ENCODE results near the gene KPNA5.
A peak's percentile ranks its signal among the peaks of the same experiment; 100 is the strongest.

KPNA5 gene

DNA sequence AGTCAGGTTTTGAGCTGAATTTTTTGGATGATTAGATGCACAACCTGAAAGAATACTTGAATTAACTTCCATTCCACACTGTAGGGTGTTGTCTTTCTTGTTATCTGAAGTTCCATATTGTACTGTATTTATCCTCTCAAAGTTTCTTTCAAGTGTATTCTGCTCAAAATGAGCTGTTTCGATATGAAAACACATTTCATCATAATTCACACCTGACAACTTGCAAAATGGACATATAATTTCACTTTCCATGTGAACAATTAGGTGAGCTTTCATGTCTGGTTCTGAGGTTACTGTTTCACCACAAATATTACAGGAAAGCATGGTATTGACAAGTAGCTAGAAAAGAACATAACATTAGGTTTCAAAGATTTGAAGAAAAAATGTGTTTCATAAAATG, 14.1 kb upstream of the KPNA5 start:
- peak overlapping the region; percentile 26 for H3K27ac ChIP-seq
- H3K4me1 ChIP-seq (ENCODE audit: control insufficient read depth in 1 of 2, insufficient read depth in 1 of 2, low read depth in 1 of 2, low read length in 1 of 2) = peaks cover 33 to 39% of the 10 kb centered on the region in 2 experiments
- no peaks in the 10 kb centered on the region for H3K27me3 ChIP-seq
- TF ChIP-seq, protein P1, sequence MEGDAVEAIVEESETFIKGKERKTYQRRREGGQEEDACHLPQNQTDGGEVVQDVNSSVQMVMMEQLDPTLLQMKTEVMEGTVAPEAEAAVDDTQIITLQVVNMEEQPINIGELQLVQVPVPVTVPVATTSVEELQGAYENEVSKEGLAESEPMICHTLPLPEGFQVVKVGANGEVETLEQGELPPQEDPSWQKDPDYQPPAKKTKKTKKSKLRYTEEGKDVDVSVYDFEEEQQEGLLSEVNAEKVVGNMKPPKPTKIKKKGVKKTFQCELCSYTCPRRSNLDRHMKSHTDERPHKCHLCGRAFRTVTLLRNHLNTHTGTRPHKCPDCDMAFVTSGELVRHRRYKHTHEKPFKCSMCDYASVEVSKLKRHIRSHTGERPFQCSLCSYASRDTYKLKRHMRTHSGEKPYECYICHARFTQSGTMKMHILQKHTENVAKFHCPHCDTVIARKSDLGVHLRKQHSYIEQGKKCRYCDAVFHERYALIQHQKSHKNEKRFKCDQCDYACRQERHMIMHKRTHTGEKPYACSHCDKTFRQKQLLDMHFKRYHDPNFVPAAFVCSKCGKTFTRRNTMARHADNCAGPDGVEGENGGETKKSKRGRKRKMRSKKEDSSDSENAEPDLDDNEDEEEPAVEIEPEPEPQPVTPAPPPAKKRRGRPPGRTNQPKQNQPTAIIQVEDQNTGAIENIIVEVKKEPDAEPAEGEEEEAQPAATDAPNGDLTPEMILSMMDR (IDR thresholded peaks at IDR 0.05) = no peak
- H3K36me3 ChIP-seq = no peaks in the 10 kb centered on the region
- no peaks in the 10 kb centered on the region for H3K9me3 ChIP-seq
- no peak overlapping the region for H3K4me3 ChIP-seq (ENCODE audit: low read depth in 1 of 2, low read length in 1 of 2)

DNA sequence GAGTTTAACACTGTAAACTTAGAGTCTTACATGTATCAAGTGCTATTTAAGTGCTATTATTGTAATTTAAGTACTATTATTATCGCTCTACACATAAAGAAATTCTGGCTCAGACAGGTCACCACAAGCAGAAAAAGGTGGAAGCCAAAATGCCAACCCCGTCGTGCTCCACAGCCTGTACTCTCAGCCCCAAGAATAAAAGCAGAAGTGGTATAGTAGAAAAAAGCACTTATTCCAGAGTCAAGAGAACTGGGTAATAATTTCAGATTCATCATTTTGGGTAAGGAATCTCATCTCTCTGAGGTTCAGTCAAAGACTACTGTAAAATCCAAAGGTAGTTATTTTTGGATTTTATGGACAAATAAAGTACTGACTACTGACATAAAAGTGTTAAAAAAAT, 13.4 kb upstream of the KPNA5 start:
- Histone ChIP-seq H3K4me3 (ENCODE audit: low read depth in 1 of 2, low read length in 1 of 2) (peak overlapping the region; percentile 69 to 78), H3K4me1 (ENCODE audit: control insufficient read depth in 1 of 2, insufficient read depth in 1 of 2, low read depth in 1 of 2, low read length in 1 of 2) (peaks cover 33 to 35% of the 10 kb centered on the region in 2 experiments), H3K9me3 (no peaks in the 10 kb centered on the region), H3K27ac (peak overlapping the region; percentile 85), H3K27me3 (peaks cover 3% of the 10 kb centered on the region), H3K36me3 (no peaks in the 10 kb centered on the region)
- TF ChIP-seq, protein P1 (IDR thresholded peaks at IDR 0.05) = no peak

DNA sequence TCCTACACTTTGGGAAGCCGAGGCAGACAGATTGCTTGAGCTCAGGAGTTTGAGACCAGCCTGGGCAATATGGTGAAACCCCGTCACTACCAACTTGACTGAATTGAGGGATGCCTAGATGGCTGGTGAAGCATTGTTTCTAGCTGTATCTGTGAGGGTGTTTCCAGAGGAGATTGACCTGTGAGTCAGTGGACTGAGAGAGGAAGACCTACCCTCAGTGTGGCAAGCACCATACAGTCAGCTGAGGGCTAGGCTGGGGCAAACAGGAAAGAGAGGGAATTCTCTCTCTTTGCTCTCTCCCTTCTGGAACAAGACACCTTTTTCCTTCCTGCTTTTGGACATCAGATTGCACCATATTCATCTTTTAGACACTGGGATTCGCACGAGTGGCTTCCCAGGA, 8.7 kb upstream of the KPNA5 start:
- Histone ChIP-seq H3K9me3 (no peaks in the 10 kb centered on the region), H3K36me3 (no peaks in the 10 kb centered on the region)
- TF ChIP-seq, protein P1 (IDR thresholded peaks at IDR 0.05) = no peak

DNA sequence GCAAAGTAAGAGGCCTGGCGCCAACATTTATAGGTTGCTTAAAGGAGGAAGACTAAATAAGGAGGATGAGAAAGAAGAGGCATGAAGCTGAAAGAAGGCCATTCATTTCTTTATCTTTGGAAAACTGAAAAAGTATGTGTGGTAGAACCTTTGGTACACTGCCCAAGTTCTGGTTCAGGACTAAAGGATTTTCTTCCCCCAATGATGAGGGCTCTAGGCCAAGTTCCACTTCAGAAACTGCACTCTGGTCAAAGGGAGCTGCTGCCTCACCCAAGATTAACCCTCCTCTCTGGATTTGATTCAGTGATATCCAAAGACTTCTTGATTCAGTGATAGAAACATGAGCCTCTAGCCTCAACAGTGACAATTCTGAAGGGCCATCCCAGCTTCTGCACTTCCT, 5.0 kb upstream of the KPNA5 start:
- Histone ChIP-seq H3K4me1 (ENCODE audit: control insufficient read depth in 1 of 2, insufficient read depth in 1 of 2, low read depth in 1 of 2, low read length in 1 of 2) (peaks cover 17 to 22% of the 10 kb centered on the region in 2 experiments), H3K36me3 (no peaks in the 10 kb centered on the region), H3K27me3 (peaks cover 7% of the 10 kb centered on the region), H3K27ac (no peak overlapping the region), H3K4me3 (ENCODE audit: low read depth in 1 of 2, low read length in 1 of 2) (no peak overlapping the region), H3K9me3 (no peaks in the 10 kb centered on the region)
- TF ChIP-seq, protein P1 (IDR thresholded peaks at IDR 0.05) = no peak

More for the DNA sequence above, 8.7 kb upstream of the KPNA5 start:
- no peak overlapping the region for H3K4me3 ChIP-seq (ENCODE audit: low read depth in 1 of 2, low read length in 1 of 2)
- peaks cover 7% of the 10 kb centered on the region for H3K27me3 ChIP-seq
- no peak overlapping the region for H3K27ac ChIP-seq
- H3K4me1 ChIP-seq (ENCODE audit: control insufficient read depth in 1 of 2, insufficient read depth in 1 of 2, low read depth in 1 of 2, low read length in 1 of 2) = peaks cover 11 to 14% of the 10 kb centered on the region in 2 experiments

DNA sequence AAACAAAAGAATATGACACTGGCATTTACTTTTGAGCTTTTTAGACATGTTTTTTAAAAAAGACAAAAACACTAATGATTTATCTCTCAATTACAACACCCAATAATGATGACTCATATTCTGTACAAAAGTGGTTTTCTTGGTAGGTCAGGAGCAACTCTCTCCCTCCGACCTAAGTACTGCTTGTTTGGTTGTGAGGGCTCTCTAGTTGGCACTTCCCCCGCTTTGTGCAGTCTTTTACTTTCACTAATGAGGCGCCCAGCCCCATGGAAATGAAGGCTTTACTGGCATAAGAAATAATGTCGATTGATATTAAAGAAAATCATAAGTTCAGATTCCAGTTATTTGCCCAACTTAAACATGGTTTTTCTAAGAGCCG, 1.3 kb downstream of the KPNA5 start:
- Histone ChIP-seq H3K4me1 (ENCODE audit: control insufficient read depth in 1 of 2, insufficient read depth in 1 of 2, low read depth in 1 of 2, low read length in 1 of 2) (peaks cover 22 to 34% of the 10 kb centered on the region in 2 experiments), H3K9me3 (no peaks in the 10 kb centered on the region), H3K4me3 (ENCODE audit: low read depth in 1 of 2, low read length in 1 of 2) (peak overlapping the region; percentile 8 to 90), H3K27ac (peak overlapping the region; percentile 4), H3K27me3 (peaks cover 5% of the 10 kb centered on the region), H3K36me3 (no peaks in the 10 kb centered on the region)
- TF ChIP-seq, protein P1 (IDR thresholded peaks at IDR 0.05) = no peak
